Effector memory CD4-positive, alpha-beta T cell (primary cell): ENCODE data around the gene ADSS2.
"Not testable (repeated sequence)": the region's sequence is repeated elsewhere in the genome, so short reads cannot be mapped to it uniquely, and the experiment has no call there.

Experiments used
- DNase-seq, 3 donors: peaks; one replicate each; pipeline ENCODE4 v3.0.0-alpha.2; 2020
- H3K27ac ChIP-seq: 2 replicates; pipeline ENCODE4 v1.7.0; 2013; ENCODE audit warnings: mild to moderate bottlenecking, low read length, moderate library complexity; ENCODE audit not compliant: insufficient read depth, poor library complexity, severe bottlenecking
- H3K27me3 ChIP-seq: replicated peaks from 2 replicates; pipeline ENCODE4 v1.7.0; 2013; ENCODE audit warnings: mild to moderate bottlenecking, low read length; ENCODE audit not compliant: insufficient read depth, control insufficient read depth, poor library complexity, severe bottlenecking
- H3K36me3 ChIP-seq: 2 replicates; pipeline ENCODE4 v1.7.0; 2013; ENCODE audit warnings: mild to moderate bottlenecking, low read length, moderate library complexity; ENCODE audit not compliant: control insufficient read depth, insufficient read depth
- H3K4me1 ChIP-seq: 2 replicates; pipeline ENCODE4 v1.7.0; 2013; ENCODE audit warnings: low read length, mild to moderate bottlenecking; ENCODE audit not compliant: control insufficient read depth, insufficient read depth, poor library complexity, severe bottlenecking
- H3K4me3 ChIP-seq: 2 replicates; pipeline ENCODE4 v1.7.0; 2013; ENCODE audit warnings: low read length, low read depth, mild to moderate bottlenecking; ENCODE audit not compliant: insufficient read depth, poor library complexity, severe bottlenecking
- H3K9me3 ChIP-seq: 2 replicates; pipeline ENCODE4 v1.7.0; 2013; ENCODE audit warnings: mild to moderate bottlenecking, low read length, moderate library complexity; ENCODE audit not compliant: control insufficient read depth
- total RNA-seq, 3 donors: gene quantifications; one replicate each; lab custom pipeline; 2026; lab: John Stamatoyannopoulos, UW

ADSS2 gene
- 55.5 to 69.7 (median 55.6) reads per million in 3 donors for total RNA-seq

DNA sequence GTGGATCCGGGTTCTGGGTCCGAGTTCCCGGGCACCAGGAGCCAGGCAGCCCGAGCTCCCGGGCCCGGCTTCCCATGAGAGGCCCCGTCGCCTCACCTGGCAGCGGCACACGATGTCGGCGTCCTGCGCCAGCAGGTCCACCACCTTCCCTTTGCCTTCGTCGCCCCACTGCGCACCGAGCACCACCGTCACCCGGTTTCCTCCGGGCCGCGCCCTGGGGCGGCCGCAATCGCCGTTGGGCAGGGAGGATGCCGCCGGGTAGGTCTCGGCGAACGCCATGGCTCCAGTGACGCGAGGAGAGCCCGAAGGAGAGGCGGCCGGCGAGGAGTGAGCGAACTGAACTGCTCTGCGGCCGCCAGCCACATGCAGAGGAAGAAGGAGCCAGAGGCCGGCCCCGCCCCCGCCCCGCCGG, at the start of gene ADSS2:
ADSS2 (minus strand) TSS at position 371 of the 412 bp plus-strand sequence; CDS start at position 279, 92 bp downstream.
- Histone ChIP-seq H3K9me3 (no peaks in the 10 kb centered on the region), H3K27me3 (no peaks in the 10 kb centered on the region), H3K4me3 (peak within 1 kb of the TSS; percentile 80), H3K36me3 (no peaks in the 10 kb centered on the region), H3K27ac (peak within 1 kb of the TSS; percentile 94), H3K4me1 (peaks cover 10% of the 10 kb centered on the region)
- no peak for DNase-seq

DNA sequence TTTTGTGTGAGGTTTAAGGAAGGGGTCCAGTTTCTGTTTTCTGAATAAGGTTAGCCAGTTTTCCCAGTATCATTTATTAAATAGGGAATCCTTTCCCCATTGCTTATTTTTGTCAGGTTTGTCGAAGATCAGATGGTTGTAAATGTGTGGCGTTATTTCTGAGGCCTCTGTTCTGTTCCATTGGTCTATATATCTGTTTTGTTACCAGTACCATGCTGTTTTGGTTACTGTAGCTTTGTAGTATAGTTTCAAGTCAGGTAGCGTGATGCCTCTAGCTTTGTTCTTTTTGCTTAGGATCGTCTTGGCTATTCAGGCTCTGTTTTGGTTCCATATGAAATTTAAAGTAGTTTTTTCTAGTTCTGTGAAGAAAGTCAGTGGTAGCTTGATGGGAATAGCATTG, 48.8 kb upstream of the ADSS2 start:
- DNase-seq, H3K4me3 ChIP-seq, H3K36me3 ChIP-seq, H3K4me1 ChIP-seq, H3K9me3 ChIP-seq, H3K27ac ChIP-seq, H3K27me3 ChIP-seq: not testable (repeated sequence)

DNA sequence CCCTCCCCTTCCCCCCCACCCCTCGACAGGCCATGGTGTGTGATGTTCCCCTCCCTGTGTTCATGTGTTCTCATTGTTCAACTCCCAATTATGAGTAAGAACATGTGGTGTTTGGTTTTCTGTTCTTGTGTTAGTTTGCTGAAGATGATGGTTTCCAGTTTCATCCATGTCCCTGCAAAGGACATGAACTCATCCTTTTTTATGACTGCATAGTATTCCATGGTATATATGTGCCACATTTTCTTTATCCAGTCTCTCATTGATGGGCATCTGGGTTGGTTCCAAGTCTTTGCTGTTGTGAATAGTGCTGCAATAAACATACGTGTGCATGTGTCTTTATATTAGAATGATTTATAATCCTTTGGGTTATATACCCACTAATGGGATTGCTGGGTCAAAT, 47.8 kb upstream of the ADSS2 start:
- DNase-seq, H3K4me3 ChIP-seq, H3K36me3 ChIP-seq: not testable (repeated sequence)

DNA sequence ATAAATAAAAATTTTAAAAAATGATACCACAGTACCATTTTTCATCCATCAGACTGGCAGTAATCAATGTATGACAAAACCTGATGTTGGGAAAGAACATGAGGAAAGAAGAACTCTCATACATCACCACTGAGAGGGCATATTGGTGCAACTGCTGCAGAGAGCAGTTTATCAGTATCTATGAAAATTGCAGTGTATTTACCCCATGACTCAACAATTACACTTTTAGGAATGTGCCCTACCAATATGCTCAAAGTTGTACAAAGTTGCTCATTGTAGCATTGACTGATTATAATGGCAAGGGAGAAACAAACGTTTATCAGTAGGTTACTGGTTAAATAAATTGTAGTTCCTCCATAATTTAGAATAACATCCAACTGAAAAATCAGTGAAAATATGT, 46.1 kb upstream of the ADSS2 start:
- Histone ChIP-seq H3K27me3 (no peaks in the 10 kb centered on the region), H3K4me3 (no peak overlapping the region), H3K36me3 (no peaks in the 10 kb centered on the region), H3K9me3 (no peaks in the 10 kb centered on the region), H3K27ac (no peak overlapping the region), H3K4me1 (no peaks in the 10 kb centered on the region)
- no peak for DNase-seq

More for the DNA sequence above, 47.8 kb upstream of the ADSS2 start:
- H3K4me1 ChIP-seq, H3K27me3 ChIP-seq, H3K27ac ChIP-seq, H3K9me3 ChIP-seq: not testable (repeated sequence)

DNA sequence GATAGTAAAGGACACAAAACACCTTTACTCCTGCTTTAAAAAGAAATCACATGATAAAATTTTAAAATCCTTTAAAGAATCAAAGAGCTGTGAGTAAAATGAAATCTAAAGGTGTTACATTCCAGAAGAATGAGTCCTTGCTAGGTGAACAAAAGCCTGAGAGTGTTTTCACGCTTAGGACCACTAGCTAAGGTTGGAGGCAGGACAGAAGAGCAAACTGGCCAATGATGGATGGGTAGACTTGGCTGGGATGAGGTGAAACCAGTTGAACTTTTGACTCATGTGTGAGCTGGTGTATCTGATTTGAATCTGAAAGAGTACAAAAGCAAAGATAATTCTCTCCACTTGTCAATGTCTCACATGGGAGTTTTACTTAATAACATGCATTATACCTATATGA, 44.5 kb upstream of the ADSS2 start:
- H3K27me3 ChIP-seq, result no peaks in the 10 kb centered on the region

DNA sequence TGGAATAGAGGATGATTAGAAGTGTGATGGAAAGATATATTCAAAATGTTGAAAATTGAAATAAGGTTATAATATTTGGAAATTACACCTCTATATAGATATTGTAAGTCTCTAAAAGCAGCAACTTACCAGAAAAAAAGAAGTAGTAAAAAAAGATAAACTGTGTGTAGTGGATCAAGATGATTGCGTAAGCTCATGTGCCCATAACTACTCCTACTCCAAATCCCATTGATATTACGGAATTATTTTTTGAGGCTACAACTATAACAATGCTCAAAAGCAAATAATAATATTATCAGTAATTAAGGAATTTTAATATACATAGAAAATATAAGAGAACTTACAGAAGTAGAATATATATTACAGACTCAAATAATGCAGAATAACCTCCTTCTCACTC, 42.9 kb upstream of the ADSS2 start:
- H3K4me3 ChIP-seq, result no peak overlapping the region
- H3K27me3 ChIP-seq, result no peaks in the 10 kb centered on the region
- H3K4me1 ChIP-seq, result no peaks in the 10 kb centered on the region
- DNase-seq, result no peak
- H3K27ac ChIP-seq, result no peak overlapping the region
- no peaks in the 10 kb centered on the region for H3K9me3 ChIP-seq
- H3K36me3 ChIP-seq, result no peaks in the 10 kb centered on the region

More for the DNA sequence above, 44.5 kb upstream of the ADSS2 start:
- Histone ChIP-seq H3K9me3 (no peaks in the 10 kb centered on the region), H3K4me3 (no peak overlapping the region), H3K36me3 (no peaks in the 10 kb centered on the region), H3K4me1 (no peaks in the 10 kb centered on the region), H3K27ac (no peak overlapping the region)
- no peak for DNase-seq

DNA sequence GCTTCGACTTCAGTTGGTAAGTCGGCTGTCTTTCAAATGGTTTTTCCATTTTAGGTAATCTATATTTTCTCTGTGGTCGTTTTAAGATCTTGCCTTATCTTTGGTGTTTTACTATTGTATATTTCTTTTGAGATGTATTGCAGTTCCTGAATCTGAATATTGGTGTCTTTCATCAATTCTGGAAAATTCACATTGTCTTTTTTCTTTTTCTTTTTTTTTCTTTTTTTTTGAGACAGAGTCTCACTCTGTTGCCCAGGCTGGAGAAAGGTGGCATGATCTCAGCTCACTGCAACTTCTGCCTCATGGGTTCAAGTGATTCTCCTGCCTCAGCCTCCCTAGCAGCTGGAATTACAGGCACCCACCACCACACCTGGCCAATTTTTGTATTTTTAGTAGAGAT, 33.3 kb upstream of the ADSS2 start:
- not testable (repeated sequence) for H3K4me3 ChIP-seq, H3K4me1 ChIP-seq, H3K27ac ChIP-seq, DNase-seq, H3K27me3 ChIP-seq, H3K9me3 ChIP-seq, H3K36me3 ChIP-seq

DNA sequence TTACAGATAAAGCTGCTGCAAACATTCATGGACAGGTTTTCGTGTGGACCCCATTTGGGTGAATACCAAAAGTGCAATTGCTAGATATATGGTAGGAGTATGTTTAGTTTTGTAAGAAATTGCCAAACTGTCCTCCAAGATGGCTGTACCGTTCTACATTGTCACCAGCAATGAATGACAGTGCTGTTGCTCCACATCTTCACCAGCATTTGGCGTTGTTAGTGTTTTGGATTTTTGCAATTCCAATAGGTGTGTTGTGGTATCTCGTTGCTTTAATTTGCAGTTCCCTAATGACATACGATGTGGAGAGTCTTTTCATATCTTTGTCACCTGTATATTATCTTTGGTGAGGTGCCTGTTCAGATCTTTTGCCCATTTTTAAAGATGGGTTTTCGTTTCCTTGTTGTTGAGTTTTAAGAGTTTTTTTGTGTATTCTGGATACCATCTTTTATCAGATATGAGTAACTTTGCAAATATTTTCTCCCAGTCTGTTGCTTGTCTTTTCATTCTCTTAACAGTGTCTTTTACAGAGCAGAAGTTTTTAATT, 21.4 kb upstream of the ADSS2 start:
- no peaks in the 10 kb centered on the region for H3K4me1 ChIP-seq
- no peak overlapping the region for H3K4me3 ChIP-seq
- DNase-seq, result no peak
- H3K27ac ChIP-seq, result no peak overlapping the region
- no peaks in the 10 kb centered on the region for H3K36me3 ChIP-seq
- H3K9me3 ChIP-seq, result no peaks in the 10 kb centered on the region
- no peaks in the 10 kb centered on the region for H3K27me3 ChIP-seq

DNA sequence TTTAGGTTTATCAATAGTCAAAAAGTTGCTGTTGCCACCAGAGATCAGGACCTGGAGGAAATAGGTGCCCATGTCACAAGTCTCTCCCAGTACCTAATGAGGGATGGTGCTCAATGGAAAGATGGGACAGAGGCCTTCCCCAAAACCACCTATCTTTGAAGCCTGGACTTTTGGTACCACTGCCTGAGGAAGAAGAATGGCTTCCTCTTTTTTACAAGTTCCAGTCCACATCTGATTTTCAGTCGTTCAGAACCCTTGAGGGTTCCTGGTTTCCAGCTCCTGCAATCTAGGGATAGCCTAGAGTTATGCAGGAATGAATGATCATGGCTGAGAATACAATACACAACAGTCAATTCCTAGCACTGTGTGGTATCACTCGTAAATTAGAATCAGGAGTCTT, 15.0 kb upstream of the ADSS2 start:
- no peaks in the 10 kb centered on the region for H3K4me1 ChIP-seq
- no peaks in the 10 kb centered on the region for H3K9me3 ChIP-seq
- no peaks in the 10 kb centered on the region for H3K36me3 ChIP-seq
- H3K27me3 ChIP-seq, result no peaks in the 10 kb centered on the region
- DNase-seq, result no peak
- no peak overlapping the region for H3K4me3 ChIP-seq
- H3K27ac ChIP-seq, result no peak overlapping the region

DNA sequence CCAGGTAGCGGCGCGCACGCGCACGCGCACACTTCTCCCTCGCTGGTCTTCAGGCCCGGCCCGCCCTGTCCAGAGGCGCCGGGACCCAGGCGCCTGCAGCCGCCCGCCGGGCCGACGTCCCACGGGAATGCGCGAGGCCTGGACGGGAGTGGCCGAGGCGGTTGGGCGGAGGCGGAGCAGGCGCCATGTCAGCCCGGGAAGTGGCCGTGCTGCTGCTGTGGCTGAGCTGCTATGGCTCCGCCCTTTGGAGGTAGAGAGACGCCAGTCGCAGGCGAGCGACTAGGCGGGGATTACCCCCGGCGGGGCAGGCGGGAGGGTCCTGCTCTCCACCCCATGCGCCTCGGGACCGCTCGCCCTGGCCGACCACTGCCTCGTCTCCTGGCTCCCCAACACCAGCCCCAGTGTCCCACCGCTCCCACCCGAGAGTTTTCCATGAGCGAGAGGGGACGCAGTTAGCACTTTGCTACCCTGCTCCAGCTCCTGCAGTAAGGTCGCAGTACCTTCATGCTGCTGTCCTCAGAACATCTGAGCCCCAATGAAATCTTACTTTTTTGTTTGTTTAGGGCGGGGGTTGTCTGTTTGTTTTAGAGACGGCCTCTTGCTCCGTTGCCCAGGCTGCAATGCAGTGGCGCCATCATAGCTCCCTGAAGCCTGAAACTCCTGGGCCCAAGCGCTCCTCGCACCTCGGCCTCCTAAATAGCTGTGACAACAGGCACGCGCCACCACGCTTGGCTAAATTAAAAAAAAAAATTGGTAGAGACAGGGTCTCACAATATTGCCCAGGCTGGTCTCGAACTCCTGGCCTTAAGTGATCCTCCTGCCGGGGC, 9.7 kb upstream of the ADSS2 start, which contains the start of gene CATSPERE:
CATSPERE (plus strand) TSS at position 29 of the 827 bp plus-strand sequence; CDS start at position 186, 157 bp downstream.
- Histone ChIP-seq H3K27me3 (no peaks in the 10 kb centered on the region), H3K9me3 (no peaks in the 10 kb centered on the region), H3K36me3 (no peaks in the 10 kb centered on the region), H3K27ac (peak within 1 kb of the TSS; percentile 76), H3K4me3 (peak within 1 kb of the TSS; percentile 90), H3K4me1 (no peaks in the 10 kb centered on the region)
- DNase-seq, result peak; percentile 54 to 70 (median 63)
